HG02970 (cell line): ENCODE data around the gene FAF1.

Source experiments
- ATAC-seq: cut with Tn5 transposase; IDR thresholded peaks from one replicate; pipeline ENCODE4 v1.9.1; 2021; ENCODE audit warnings: mild to moderate bottlenecking, moderate library complexity, moderate number of reproducible peaks; ENCODE audit not compliant: unreplicated experiment, low FRiP score

FAF1 gene

DNA sequence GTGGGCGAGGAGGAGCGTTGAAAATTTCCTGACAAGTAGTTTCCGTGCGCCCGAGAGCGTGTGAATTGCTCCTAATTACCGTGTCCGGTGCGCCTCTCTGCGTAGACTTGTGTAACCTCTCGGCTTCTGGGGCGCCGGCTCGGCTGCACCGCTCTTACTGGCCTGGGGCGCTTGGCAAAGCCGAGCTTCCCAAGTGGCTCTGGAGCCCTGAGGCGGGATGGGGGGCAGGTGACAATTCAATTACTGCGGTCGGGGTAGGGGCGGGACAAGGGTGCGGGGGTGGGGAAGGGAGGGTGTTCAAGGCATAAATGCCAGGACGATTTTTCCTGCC is 536.4 kb downstream of the FAF1 start:
- no peak for ATAC-seq

DNA sequence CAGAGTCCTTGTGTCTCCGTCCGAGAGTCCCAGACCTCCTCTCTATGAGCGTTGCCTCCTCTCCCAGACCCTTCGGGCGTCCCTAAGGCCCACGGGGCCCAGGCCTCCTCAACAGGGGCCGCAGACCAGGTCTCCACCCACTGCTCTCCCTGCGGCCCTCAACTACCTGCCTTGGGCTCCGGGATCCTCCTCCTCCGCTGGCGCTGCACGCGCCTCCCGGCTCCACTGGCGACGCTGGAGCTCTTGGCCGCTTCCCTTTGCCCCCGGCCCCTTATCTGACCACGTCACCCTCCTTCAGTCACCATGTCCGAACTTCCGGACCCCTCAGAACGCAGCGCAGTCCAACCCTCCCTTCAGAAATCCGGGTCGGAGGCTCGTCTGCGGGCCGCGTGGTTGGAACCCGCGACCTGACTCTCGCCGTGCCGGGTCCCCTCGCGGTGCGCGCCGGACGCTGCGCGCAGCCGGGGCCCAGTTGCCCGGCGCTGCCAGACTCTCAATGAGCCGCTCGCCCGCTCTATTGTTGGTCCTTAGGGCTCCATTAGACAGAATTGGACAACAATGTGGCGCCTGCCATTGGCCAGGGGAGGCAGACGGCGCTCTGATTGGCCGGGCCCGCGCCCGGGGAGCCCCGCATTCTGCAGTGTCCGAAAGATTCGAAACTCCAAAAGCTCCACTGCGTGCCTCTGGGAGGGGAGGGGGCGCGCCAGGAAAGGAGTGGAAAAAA is 537.0 kb downstream of the FAF1 start, which contains the start of gene DMRTA2:
TSS of gene DMRTA2 (minus strand) at position 498 of the 724 bp plus-strand sequence. CDS start 1,907 bp downstream, outside the sequence.
- no peak for ATAC-seq

DNA sequence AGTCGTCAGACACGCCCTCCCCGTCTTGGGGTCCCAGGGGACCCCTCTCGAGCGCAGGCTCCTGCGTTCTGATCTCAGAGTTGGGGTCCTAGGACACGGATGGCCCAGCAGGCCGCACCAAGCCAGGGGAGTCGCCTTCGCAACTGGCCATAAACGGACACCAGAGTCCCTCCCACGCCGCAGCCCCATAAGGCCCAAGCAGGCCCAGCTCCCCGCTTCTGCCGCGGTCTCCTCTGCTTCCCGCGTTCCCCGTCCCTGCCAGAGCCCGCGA is 537.5 kb downstream of the FAF1 start:
- no peak for ATAC-seq

DNA sequence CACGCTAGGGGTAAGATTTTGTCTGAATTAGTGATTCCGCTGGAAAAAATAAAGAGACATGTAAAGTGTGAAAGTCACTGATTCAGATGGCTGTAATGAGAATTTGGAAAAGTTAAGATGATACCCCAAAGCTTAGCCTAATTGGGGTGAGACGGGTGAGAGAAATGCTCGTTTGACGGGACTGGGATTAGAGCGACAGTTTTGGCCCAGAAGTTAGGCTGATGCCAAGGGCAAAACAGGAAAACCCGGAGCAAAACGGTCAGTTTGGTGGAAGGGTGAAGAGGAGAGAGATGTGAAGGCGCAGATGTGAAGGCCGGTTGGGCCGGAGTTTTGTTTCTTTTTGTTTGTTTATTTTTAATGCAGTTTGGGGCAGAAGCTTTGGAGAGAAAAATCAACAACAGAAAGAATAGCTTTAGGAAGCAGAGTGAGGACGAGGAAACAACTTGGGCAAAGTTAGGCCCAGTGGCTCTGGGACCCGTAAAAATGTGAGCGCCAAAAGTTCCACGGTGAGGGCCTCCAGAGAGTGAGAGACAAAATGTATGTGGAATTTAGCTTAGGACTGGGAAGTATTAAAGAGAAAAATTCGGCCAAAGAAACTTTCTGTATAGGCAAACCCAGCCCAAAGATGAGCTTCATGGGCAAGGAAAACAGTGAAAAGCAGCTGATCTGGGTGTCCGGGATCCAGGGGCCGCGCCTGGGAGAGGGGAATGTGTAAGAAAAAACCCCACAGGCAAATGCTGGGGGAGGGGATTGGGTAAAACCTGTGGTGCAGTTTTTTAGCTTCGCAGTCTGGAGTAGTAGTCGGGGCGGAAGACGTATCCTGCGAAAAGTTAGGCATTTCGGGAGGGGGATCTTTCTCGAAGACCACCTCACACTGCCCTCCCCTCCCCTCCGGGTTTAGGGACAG is 538.0 kb downstream of the FAF1 start:
- ATAC-seq, result no peak

DNA sequence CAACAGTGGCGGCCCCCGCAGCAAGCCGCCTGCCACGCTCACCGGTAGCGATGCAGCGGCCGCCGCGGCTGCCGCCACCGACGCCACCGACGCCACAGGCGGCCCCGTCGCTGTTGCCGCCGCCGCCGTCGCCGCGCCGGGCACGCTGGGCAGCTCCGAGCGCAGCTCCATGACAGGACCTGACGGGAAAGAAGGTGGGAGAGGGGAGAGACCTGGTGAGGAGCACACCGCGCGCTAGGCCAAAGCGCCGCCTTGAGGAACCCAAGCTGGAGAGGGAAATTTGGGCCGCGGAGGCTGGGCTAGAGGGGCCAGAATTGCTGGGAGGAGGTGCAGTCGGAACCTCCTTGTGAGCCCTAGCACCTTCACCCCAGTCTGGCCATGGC is 538.7 kb downstream of the FAF1 start:
- no peak for ATAC-seq

DNA sequence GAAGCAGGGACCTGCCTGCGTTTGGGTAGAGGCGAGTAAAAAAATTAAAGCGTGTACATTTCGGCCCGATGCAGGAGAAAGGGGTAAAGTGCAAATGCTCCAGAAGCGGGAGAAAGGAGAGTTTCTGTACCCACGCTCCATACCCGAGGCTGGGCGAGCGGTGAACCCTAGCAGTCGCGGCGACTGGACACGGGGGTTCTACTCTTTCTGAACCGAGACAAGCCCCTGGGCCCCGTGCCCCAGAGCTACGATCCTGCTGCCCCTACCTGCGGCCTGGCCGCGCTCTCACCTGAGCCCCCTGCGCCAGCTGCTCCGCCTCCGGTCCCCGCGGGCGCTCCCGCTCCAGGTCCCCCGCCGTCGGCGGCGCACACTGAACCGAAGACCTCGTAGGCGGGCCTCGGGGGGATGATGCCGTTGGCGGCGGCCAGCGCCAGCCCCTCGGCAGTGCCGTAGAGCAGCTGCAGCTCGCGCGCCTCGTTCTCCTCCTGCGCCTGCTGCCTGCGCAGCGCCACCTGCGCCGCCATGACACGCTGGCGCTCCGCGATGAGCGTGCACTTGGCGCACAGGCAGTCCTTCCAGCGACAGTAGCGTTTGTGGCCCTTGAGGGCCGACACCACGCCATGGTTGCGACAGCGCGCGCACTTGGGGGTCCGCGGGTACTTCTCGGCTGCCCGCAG is 539.2 kb downstream of the FAF1 start:
- no peak for ATAC-seq

DNA sequence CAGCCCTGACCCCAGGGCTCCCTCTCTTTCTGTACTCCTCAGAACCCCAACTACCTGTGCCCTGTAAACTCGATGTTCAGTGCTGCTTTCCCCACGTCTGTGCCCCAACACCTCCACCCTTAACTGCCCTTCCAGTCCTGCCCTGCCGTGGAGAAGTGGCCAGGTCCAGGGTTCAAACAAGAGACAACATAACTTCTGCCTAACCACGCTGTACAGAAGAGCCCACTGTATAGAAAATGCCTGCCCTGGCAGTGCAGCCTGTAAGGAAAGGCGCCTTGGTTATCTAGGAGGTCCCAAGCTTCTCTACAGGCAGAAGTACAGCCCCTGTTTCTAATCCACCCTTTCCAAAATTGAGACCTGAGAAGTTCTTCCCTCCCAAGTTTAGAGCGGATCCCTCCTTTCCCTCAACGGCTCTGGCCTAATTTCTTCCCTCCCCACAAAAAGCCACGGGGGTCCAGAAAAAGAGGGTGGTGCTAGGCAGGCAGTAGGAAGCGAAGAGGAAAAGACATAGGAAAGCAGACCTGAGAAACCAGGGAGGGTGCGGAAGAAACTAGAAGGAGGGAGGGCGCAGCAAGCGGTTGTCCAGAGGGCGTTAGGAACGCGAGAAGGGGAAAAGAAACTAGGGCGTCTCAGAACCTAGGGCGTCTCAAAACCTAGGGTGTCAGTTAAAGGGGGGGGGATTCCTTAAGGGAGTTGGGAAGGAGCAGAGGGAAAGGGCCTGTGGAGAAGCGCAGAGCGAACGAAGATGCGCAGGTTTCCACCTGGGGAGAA is 540.0 kb downstream of the FAF1 start:
- no peak for ATAC-seq

DNA sequence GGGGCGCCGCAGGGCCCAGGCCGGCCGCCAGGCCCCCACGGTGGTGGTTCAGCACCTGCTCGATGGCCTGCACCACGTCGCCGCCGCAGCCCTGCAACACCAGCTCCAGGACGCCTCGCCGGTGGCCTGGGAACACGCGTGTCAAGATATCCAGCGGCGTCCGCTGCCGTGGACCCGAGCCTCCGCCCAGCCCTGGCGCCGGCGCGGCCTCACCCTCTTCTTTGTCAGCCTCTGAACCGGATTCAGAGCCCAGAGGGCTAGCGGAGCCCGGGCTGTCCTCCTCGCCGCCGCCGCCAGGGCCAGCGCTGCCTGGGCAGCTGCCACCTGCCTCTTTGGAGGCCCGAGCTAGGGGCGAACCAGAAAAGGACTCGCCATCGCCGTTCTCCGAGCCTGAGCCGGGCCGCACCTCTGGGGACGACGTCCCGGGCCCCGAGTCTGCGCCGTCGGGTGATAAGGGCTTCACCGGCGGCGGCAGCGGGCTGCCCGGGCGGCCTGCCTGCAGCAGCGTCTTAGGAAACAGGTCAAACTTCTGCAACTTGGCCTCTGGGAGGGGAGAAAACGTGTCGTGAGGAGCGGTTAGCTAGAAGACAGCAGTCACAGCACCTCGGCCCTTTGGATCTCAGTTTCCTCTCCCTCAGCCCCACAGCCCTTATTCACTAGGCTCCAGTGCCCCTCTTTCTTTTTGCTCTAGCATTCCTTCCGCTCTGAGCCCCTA is 540.7 kb downstream of the FAF1 start:
- ATAC-seq, result no peak

DNA sequence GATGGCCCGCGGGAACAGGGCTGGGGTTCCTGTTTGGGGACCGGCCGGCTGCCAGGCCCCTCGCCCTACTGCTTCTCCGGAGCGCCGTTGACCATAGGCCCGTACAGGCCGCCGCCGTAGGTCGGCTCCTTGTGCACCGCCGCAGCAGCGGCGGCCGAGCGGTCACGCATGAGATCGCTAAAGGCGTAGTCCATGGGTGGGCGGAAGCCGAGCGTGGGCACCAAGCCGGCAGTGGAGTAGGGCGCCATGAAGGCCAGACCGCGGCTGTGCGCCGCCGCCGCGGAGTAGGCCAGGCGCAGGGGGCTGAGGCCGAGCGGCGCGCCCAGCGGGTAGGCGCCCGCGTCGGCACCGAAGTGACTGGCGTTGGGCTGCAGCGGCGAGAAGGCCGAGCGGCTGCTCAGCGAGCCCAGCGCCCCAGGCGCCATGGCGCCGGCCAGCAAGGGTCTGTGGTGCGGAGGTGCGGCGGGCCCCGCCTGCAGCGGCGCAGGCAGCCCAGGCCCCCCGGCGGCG is 541.4 kb downstream of the FAF1 start:
- ATAC-seq, result no peak

DNA sequence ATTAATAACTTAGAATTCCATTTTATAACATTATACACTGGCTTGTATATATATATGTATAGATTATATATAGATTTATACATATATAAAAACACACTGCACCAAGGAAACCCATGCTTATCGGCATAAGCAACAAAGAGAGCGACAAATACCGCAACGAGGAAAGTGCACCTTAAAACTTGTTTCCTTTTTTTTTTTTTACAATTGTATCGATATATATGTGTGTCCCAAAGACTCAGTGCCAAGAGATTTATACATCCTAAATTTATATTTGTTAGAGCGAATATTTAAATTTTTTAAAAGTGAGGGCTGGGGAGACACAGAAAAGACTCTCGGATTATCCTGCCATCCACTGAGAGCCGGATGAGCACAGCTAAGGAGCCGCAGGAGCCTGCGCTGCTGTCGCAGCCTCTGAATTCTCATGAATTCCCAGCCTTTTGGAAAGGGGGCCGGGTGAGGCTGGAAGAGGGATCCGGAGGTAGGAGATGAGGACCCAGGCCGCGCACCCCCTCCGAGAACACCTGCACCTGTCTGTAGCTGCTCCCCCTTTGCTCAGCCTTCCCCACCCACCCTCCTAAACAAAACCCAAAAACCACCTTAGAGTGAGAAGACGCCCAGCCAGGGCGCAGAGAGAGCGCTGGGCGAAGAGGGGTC is 542.0 kb downstream of the FAF1 start:
- ATAC-seq, result no peak

DNA sequence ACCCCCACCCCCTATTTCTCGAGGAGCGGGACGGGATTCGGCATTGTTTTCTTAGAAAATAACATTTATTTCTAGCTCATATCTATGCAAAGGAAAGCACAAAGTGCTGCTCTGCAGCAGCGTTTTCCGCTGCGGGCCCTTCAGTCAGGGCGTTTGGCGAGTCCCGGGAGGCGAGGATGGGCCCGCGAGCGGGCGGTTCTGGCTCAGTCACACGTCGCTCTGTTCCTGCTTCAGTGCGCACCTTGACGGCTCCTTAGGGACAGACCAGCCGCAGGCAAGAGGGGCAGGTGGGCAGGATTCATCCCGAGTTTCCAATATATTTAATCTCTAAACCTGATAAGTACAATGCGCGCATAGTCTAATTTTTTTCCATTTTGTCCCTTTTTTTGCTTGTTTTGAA is 542.6 kb downstream of the FAF1 start:
- ATAC-seq, result no peak

DNA sequence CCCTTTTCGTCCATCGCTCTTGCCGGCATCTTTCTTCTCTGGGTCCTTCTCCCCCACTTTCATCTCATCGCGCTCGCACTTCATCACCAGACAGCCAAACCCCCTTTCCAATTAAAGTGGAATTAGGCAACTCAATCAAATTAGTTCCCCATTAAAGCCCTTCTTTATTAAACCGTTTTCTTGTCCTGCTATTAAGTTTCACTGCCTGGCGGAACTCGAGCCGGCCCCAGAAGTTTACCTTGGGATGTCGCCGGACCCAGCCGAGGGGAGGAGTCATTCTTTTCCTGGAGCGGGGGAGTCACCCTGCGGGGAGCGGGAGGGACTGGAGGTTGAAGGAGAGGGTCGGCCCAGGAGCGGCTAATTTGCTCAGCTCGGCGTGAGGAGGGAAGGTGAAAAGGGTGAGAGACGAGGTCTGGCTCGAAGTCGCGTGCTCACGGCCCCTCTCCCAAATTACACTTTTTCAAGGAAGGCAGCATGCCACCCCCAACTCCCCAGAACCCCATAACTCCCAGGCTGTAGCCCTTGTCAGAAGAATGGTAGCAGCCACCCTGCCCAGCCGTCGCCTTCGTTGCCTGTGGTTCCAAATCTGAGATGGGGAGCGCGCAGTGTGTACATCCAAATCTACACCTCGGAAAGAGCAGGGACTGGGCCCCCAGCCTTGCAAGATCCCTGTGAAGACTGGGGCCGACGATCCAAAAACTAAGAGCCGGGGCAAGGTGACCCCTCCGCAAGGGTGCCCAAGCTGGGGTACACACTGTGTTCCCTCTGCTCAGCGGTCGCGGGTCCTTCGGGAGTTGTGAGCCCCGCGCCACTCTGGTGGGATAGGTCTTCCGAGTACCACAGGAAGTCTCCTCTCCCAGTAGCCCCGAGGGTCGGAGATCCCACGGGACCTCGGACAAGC is 543.3 kb downstream of the FAF1 start:
- ATAC-seq, result no peak

DNA sequence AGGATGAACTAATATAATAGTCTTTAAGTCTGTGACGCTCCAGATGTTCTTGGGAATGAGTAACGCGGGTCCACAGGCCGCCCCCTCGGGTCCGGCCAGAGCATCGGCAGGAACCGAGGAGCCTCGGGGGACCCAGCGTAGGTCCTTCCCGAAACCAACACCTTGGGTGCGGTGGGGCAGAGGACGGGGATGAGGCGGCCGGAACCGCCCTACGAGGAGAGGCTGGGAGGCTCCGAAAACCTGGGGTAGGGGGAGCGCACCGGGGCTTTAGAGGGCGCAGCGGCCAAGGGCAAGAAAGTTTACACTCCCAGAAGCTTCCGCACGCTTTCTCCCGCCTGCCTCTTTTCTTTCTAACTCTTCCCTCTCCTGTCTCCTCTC is 543.9 kb downstream of the FAF1 start:
- ATAC-seq, result no peak

DNA sequence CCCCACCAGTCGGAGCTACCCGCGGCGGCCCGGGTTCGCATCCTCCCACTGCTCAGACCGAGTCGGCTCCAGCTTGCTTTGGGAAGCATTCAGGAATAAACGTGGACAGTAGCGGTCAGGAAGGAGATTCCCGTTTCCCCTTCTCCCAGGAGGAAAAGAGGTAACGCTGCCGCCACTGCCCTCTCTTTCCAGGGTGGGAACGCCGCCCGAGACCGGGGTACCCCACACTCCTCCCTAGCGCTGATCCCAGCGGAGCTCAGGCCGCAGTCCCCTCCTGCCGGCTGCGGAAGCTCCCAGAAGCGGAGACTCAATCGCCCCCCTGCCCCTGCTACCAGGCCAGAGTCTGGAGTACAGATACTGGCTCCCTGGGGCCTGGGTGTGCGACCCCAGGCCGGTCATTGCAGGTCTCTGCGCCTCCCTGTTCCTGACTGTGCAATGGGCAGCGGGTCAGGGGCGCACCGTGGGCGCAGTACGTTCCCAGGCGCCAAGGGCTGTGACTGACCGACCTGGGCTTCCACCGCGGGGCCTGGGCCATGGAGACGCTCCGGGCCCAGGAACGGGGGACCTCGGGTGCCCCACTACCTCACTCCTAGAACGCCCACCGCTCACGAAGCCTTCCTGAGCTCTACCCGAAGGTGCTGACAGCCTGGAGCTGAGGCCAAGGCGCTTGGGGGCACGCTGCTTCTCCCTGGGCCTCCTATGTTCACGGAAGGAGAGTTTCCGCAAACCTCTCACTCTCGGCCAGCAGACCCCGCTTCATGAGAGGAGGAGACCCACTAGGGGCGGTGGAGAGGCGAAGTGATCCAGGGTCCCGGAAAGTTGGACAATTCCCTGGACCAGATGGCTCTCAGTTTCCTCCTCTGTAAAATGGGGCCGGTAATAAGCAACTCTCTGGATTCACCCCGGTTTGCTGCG is 544.6 kb downstream of the FAF1 start:
- no peak for ATAC-seq

DNA sequence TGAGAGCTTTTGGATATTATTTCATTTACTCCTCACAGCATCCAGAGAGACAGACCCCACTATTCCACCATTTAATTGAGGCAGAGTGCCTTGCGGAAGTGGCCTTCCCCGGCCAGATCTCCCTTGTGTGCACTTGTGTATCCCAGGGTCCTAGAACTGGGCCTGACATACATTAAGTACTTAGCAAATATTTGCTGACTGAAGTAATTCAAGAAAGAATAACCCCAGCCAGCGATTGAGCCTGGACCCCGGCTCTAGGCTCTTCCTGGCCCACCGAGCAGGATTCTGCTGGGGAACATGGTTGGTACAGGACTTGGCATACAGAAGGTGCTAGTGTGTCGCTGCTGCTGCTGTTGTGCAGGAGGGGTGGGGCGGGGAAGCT is 545.2 kb downstream of the FAF1 start:
- no peak for ATAC-seq

DNA sequence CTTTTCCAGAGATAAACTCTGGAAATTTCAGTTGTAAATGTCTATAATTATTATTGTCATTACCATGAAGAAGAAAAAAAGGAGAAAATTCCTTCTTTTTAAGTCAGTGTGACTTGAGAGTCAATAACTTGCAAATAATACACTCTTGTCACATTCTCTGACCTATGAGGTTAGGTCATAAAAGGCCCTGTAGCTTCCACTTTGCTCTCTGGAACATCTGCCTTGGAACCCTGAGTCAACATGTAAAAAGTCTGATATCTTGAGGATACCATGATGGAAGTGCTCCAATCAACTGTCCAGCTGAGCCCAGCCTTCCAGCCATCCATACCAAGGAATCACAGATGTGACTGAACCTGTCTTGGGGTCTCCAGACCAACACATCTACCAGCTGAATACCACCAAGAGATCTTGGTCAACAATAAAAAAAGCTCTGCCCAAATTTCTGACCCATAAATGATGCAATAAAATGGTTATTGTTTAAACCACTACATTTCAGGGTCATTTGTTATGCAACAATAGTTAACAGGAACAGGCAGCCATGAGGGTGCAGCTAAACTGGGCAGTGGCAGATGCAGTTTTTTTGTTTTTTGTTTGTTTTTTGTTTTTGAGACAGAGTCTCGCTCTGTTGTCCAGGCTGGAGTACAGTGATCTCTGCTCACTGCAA is 547.1 kb downstream of the FAF1 start:
- no peak for ATAC-seq

DNA sequence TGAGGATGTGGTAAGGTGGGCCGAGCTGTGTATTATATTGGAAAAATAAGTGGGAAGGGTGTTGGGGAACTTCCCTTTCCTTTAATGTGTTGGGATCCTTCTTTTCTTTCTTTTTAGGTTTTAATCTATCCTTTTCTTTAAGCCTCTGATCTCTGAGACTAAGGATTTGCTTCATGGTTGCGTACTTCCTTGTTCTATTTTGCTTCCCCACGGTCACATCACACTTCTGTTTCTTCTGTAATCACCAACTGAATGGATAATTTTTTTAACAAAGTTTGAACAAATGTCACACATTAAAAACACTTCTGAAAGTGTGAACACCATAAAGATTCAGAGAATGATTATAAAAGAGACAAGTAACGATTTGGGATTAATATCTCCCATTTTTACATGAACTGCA is 554.3 kb downstream of the FAF1 start:
- ATAC-seq, result no peak
